GM18870 (cell line): ENCODE results near the gene IKBKE.

Experiments
- ATAC-seq: cut with Tn5 transposase; IDR thresholded peaks from one replicate; pipeline ENCODE4 v1.9.1; 2021; ENCODE audit warnings: moderate library complexity; ENCODE audit not compliant: unreplicated experiment

IKBKE gene

GRCh38 chr1:206469933-206470691 lies at the start of gene IKBKE:
TSS of gene IKBKE (plus strand) at chr1:206470476. CDS start at chr1:206473228, 2,752 bp downstream.
- peak; percentile 39 for ATAC-seq

GRCh38 chr1:206421616-206422340 lies 48.5 kb upstream of the IKBKE start:
- ATAC-seq = no peak

- no peak for ATAC-seq
Observed at GRCh38 chr1:206422525-206422924, 47.8 kb upstream of the IKBKE start.

GRCh38 chr1:206427291-206427690 lies 43.0 kb upstream of the IKBKE start:
- ATAC-seq = no peak

GRCh38 chr1:206429421-206429820 lies 40.9 kb upstream of the IKBKE start:
- ATAC-seq = no peak

- peak; percentile 98 for ATAC-seq
Observed at GRCh38 chr1:206430031-206430983, 40.0 kb upstream of the IKBKE start.

- ATAC-seq = no peak
Observed at GRCh38 chr1:206435445-206435844, 34.8 kb upstream of the IKBKE start.

- no peak for ATAC-seq
Observed at GRCh38 chr1:206438554-206438953, 31.7 kb upstream of the IKBKE start.

- no peak for ATAC-seq
Observed at GRCh38 chr1:206439205-206439604, 31.1 kb upstream of the IKBKE start.

- ATAC-seq = no peak
Observed at GRCh38 chr1:206441336-206441967, 28.8 kb upstream of the IKBKE start.

GRCh38 chr1:206442101-206442500 lies 28.2 kb upstream of the IKBKE start:
- no peak for ATAC-seq

GRCh38 chr1:206445116-206445515 lies 25.2 kb upstream of the IKBKE start:
- ATAC-seq = no peak

- no peak for ATAC-seq
Observed at GRCh38 chr1:206445911-206446356, 24.3 kb upstream of the IKBKE start.

GRCh38 chr1:206446688-206447421 lies 23.4 kb upstream of the IKBKE start:
- no peak for ATAC-seq

GRCh38 chr1:206447422-206447765 lies 22.9 kb upstream of the IKBKE start:
- ATAC-seq = no peak

GRCh38 chr1:206447792-206448191 lies 22.5 kb upstream of the IKBKE start:
- no peak for ATAC-seq

- no peak for ATAC-seq
Observed at GRCh38 chr1:206448471-206448870, 21.8 kb upstream of the IKBKE start.

GRCh38 chr1:206449565-206449964 lies 20.7 kb upstream of the IKBKE start:
- ATAC-seq = no peak

GRCh38 chr1:206450281-206450680 lies 20.0 kb upstream of the IKBKE start:
- ATAC-seq = no peak

- no peak for ATAC-seq
Observed at GRCh38 chr1:206451134-206451686, 19.1 kb upstream of the IKBKE start.
